Osteoblast (primary cell): Measurements from ENCODE around the gene CFAP410. TPM values are rescaled to one million over a fixed set of nuclear protein-coding genes. Genes with fewer than 3 reads are reported as not detected.

Experiments used
- DNase-seq: peaks from one replicate; pipeline ENCODE4 v3.0.0; 2011; ENCODE audit warnings: low spot score, mixed read lengths; ENCODE audit not compliant: insufficient read length; ENCODE audit errors: missing footprints
- H2AFZ ChIP-seq: 2 replicates; pipeline ENCODE4 v1.6.0; 2011; ENCODE audit warnings: mild to moderate bottlenecking, low read length
- H3K27ac ChIP-seq: 2 replicates; pipeline ENCODE4 v1.5.1; 2011; ENCODE audit warnings: mild to moderate bottlenecking, low read depth, low read length, moderate library complexity
- H3K27me3 ChIP-seq: 2 replicates; pipeline ENCODE4 v1.6.0; 2012; ENCODE audit warnings: mild to moderate bottlenecking, control low read depth, inconsistent platforms, low read length, moderate library complexity; ENCODE audit not compliant: insufficient read depth
- H3K36me3 ChIP-seq: 2 replicates; pipeline ENCODE4 v1.5.1; 2011; ENCODE audit warnings: mild to moderate bottlenecking, low read length, control low read depth, moderate library complexity; ENCODE audit not compliant: insufficient read depth
- H3K4me1 ChIP-seq: 2 replicates; pipeline ENCODE4 v1.5.1; 2011; ENCODE audit warnings: mild to moderate bottlenecking, low read length, control low read depth, moderate library complexity; ENCODE audit not compliant: insufficient read depth
- H3K4me2 ChIP-seq: 2 replicates; pipeline ENCODE4 v1.6.0; 2011; ENCODE audit warnings: mild to moderate bottlenecking, low read length; ENCODE audit not compliant: insufficient read depth
- H3K4me3 ChIP-seq: fragments of 200-600 bp; sonication (generic); 3 replicates; pipeline ENCODE4 v1.5.1; 2012; ENCODE audit warnings: mild to moderate bottlenecking, low read length, inconsistent platforms; ENCODE audit not compliant: insufficient read depth
- H3K79me2 ChIP-seq: 2 replicates; pipeline ENCODE4 v1.6.0; 2012; ENCODE audit warnings: mild to moderate bottlenecking, low read length, control low read depth, inconsistent platforms; ENCODE audit not compliant: insufficient read depth
- H3K9me3 ChIP-seq: 2 replicates; pipeline ENCODE4 v1.5.1; 2011; ENCODE audit warnings: low read depth, low read length, control low read depth
- H4K20me1 ChIP-seq: 2 replicates; pipeline ENCODE4 v1.6.0; 2012; ENCODE audit warnings: mild to moderate bottlenecking, low read length, control low read depth; ENCODE audit not compliant: insufficient read depth
- total RNA-seq: library from RNA; depleted of rRNA; stranded (reverse); fragments of >200 nt; gene quantifications from 2 replicates; pipeline ENCODE4 v1.2.3, GENCODE V29; 2012
- TF ChIP-seq, protein P1 (sequence below): IDR thresholded peaks from 2 replicates; pipeline ENCODE4 v1.5.1; 2011; ENCODE audit warnings: mild to moderate bottlenecking, low read depth, low read length, moderate library complexity; ENCODE audit errors: extremely low read depth

Gene CFAP410
- total RNA-seq, 1 donor: 14.5 TPM

DNA sequence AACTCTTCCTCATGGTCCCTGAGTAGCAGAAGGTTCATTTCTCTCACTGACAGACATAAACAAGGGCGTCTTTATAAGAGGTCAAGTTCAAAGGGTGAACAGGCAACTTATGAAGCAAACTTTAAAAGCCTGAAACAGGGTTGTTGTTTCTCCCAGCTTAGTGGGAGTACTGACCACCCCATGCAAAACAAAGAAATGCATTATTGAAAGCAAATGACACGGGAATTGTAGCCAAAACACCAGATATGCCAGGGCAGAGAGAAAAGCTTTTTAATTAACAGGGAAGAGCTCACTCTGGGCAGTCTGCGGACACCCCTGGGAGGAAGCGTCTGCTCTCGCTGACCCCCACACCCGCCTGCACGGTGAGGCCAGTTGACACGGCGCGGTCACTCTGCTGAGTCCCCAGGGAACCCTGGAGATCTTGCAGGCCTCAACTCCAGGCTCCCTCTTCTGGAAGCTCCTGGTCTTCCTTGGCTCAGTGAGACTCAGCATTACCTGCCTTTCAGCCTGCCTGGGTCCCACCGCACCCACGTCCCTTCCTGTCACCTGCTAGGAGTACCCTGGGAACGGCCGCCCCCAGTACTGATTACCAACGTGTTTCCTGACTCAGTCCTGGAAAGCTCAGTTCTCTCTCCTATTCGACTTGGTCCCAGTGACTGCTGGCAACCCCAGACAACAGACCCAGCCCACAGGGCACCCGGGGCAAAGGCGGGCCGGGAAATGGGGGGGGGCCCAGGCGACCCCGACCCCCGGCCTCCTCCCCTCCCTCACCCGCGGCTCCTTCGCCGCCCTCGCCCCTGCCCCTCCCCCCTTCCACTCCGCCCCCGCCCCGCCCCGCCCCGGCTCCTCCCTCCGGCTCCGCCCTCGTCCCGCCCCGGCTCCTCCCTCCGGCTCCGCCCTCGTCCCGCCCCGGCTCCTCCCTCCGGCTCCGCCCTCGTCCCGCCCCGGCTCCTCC lies 972 bp downstream of the CFAP410 start:
- Histone ChIP-seq H2AFZ (no peak overlapping the region), H3K79me2 (no peaks in the 10 kb centered on the region), H4K20me1 (peaks cover 3% of the 10 kb centered on the region), H3K27ac (no peak overlapping the region), H3K4me1 (peaks cover 13% of the 10 kb centered on the region), H3K36me3 (peaks cover 6% of the 10 kb centered on the region), H3K27me3 (no peaks in the 10 kb centered on the region), H3K4me2 (peak overlapping the region; percentile 81), H3K4me3 (peak overlapping the region; percentile 68), H3K9me3 (no peaks in the 10 kb centered on the region)
- DNase-seq: peak; percentile 96
- TF ChIP-seq, protein P1, sequence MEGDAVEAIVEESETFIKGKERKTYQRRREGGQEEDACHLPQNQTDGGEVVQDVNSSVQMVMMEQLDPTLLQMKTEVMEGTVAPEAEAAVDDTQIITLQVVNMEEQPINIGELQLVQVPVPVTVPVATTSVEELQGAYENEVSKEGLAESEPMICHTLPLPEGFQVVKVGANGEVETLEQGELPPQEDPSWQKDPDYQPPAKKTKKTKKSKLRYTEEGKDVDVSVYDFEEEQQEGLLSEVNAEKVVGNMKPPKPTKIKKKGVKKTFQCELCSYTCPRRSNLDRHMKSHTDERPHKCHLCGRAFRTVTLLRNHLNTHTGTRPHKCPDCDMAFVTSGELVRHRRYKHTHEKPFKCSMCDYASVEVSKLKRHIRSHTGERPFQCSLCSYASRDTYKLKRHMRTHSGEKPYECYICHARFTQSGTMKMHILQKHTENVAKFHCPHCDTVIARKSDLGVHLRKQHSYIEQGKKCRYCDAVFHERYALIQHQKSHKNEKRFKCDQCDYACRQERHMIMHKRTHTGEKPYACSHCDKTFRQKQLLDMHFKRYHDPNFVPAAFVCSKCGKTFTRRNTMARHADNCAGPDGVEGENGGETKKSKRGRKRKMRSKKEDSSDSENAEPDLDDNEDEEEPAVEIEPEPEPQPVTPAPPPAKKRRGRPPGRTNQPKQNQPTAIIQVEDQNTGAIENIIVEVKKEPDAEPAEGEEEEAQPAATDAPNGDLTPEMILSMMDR: peak; percentile 44

DNA sequence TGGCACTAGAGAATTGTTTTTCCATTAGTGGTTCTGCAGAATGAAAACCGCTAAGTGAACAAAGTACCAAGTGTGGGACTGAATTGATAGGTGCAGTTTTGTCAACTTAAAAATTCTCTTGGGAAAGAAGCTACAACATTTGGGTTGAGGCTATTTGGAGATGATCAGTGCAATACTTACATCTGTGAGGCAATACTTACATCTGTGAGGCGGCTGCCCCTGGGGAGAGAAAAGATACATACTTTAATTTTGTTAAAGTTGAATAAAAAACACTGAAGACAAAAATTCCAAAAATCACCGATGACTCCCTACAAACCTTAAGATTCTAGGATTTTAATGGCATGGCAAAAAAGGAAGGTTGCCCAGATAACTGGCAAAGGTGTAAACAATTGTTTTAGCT lies 1.7 kb downstream of the CFAP410 start:
- Histone ChIP-seq H3K36me3 (peaks cover 6% of the 10 kb centered on the region), H3K79me2 (no peaks in the 10 kb centered on the region), H3K9me3 (no peaks in the 10 kb centered on the region), H3K4me2 (no peak overlapping the region), H3K4me3 (no peak overlapping the region), H3K27me3 (no peaks in the 10 kb centered on the region), H2AFZ (no peak overlapping the region), H3K27ac (no peak overlapping the region), H3K4me1 (peaks cover 13% of the 10 kb centered on the region), H4K20me1 (peaks cover 3% of the 10 kb centered on the region)
- DNase-seq: peak; percentile 74
- TF ChIP-seq, protein P1: no peak

DNA sequence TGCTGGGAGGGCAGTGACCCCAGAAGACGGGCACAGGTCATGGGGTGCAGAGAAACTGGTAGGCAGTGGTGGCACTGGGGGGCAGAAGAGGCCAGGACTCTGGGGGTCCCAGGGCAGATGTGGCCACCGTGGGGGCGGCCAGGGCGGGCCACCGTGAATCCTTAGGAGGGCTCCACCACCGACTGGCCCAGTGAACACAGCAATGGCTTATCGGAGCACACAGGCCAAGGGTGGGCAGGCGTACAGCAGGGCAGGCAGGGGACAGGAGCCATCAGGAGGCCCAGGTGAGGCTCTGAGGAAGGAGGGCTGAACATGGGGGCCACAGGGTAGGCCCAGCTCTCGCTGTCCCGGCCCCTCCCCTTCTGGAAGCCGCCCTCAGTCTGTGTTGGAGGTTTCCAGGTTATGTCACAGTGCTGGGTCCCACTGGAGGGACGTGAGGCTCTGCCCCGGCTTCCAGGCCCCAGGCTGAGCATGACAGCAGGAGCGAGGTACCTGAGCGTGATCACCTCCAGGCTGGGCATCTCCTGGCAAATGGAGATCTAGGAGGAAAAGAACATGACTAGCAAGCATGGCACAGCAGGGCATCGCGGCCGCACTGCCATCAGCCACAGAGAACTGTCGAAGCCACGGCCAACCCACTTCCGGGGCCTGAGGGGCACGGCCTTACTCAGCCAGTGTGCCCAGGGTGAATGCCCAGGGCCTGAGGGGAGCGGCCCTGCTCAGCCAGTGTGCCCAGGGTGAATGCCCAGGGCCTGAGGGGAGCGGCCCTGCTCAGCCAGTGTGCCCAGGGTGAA lies 3.7 kb downstream of the CFAP410 start:
- Histone ChIP-seq H3K36me3 (peaks cover 6% of the 10 kb centered on the region), H3K27ac (no peak overlapping the region), H3K79me2 (no peaks in the 10 kb centered on the region), H4K20me1 (peaks cover 3% of the 10 kb centered on the region), H2AFZ (no peak overlapping the region), H3K4me3 (no peak overlapping the region), H3K9me3 (no peaks in the 10 kb centered on the region), H3K4me1 (peaks cover 13% of the 10 kb centered on the region), H3K4me2 (no peak overlapping the region), H3K27me3 (no peaks in the 10 kb centered on the region)
- TF ChIP-seq, protein P1: no peak
- DNase-seq: no peak
